A549 (cell line): Measurements from ENCODE around the gene WDR17.

Experiments
- CHD2 ChIP-seq: fragments of 150-350 bp; IDR thresholded peaks from 2 replicates; pipeline ENCODE4 v1.6.1; 2014; ENCODE audit warnings: low read length; ENCODE audit not compliant: partially characterized antibody
- CTCF ChIP-seq: fragments of >200 bp; sonication (Bioruptor Twin); formaldehyde crosslinking; IDR thresholded peaks from 3 replicates; pipeline ENCODE4 v1.5.1; 2016
- MAX ChIP-seq: IDR thresholded peaks from 2 replicates; pipeline ENCODE4 v1.6.1; 2012
- POLR2A ChIP-seq: IDR thresholded peaks from 2 replicates; pipeline ENCODE4 v1.6.1; 2012; ENCODE audit warnings: mild to moderate bottlenecking, low read length
- RAD21 ChIP-seq, 2 experiments: fragments of >200 bp in 1 of 2; sonication (Bioruptor Twin) in 1 of 2; formaldehyde crosslinking in 1 of 2; IDR thresholded peaks in 1 of 2; conservative IDR thresholded peaks in 1 of 2; 2 replicates in 1 of 2; 3 replicates in 1 of 2; pipeline ENCODE4 v1.6.1; 2012 to 2018; ENCODE audit warnings: inconsistent platforms in 1 of 2
- SMC3 ChIP-seq: fragments of >200 bp; sonication (Bioruptor Twin); formaldehyde crosslinking; IDR thresholded peaks from 3 replicates; pipeline ENCODE4 v1.6.1; 2018; ENCODE audit warnings: inconsistent platforms
- SREBF2 ChIP-seq: fragments of 450-650 bp; IDR thresholded peaks from 2 replicates; pipeline ENCODE4 v1.6.1; 2014; ENCODE audit warnings: mild to moderate bottlenecking, moderate library complexity
- ZSCAN20 ChIP-seq: fragments of 250-450 bp; sonication (Bioruptor Pico); IDR thresholded peaks from 2 replicates; pipeline ENCODE4 v1.8.0; 2022; ENCODE audit warnings: mild to moderate bottlenecking, moderate library complexity

DNA sequence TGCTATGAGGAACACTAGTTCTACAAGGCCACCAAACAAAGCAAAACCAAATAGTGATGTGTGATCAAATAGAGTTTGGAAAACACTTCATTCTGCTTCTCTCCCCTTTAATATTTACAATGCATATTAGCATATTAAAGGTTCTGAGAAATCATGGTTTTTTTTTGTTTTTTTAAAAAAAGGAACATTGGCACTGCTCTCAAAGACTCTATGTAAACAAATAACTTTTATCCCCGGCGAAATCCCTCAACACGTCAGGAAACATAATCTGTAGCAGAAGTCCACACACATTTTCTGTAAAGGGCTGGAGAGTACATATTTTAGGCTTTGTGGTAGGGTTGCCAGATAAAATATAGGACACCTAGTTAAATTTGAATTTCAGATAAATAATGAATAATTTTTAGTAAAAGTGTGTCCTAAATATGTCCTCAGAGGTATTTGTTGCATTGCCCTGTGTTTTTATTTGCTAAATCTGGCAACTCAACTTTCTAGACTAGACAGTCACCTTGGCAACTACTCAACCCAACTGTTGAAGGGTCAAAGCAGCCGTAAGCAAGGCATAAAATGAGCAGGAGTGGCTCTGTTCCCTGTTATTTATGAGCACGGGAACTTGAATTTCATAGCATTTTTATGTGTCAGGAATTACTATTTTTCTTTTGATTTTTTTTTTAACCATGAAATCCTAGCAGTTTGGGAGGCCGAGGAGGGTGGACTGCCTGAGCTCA, 121.2 kb downstream of the WDR17 start:
- no peak for TF ChIP-seq CTCF
- TF ChIP-seq POLR2A, result no peak
- no peak for TF ChIP-seq ZSCAN20
- TF ChIP-seq MAX, result no peak
- no peak for TF ChIP-seq CHD2
- no peak for TF ChIP-seq SMC3
- TF ChIP-seq SREBF2, result no peak
- TF ChIP-seq RAD21 (conservative IDR thresholded peaks at IDR 0.05 in 1 of 2, IDR thresholded peaks at IDR 0.05 in 1 of 2), result no peak
